ENCODE data around the gene GNAT1. TPM values are rescaled to one million over a fixed set of nuclear protein-coding genes. Genes with fewer than 3 reads are reported as not detected.

GNAT1 gene
- total RNA-seq, 1 experiment from 2014 or later, result 0.22 TPM

DNA sequence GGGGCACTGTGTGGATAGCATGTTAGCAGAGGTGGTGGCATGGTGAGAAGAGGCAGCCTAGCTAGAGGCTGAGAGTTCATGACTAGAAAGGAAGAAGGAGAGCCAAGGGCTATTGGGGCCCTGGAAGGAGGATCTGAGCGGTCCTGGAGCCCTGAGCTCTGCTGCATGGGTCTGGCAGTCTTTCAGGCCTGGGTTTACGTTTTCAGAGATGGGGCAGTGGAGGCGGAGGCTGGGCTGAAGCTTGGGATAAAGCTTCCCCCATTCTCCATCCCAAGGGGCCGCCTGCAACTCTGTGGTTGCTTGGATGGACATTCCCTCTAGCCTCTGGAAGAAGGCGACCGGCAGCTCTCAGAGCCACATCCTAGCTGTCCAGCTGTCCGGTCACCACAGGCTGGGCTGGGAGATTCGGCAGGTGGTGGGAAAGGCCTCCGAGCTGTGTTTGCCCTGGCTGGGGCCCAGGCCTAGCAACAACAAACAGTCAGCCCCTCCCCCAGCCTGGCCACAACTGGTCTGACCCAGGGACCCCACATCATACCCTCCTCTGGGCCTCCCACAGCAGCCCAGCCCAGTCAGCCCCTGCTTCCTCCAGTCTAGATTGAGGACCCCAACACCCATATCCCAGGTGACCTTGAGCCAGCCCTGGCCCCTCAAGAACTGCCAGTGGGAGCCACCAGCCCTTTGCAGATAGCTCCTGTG is 11.9 kb downstream of the GNAT1 start:
- ATAC-seq (no peak), DNase-seq (no peak)
- Histone ChIP-seq H3K79me2 (ENCODE audit: low read length) (no peaks in the 10 kb centered on the region), H3K4me3 (ENCODE audit: low read length) (no peak overlapping the region), H3K4me1 (ENCODE audit: insufficient read depth, low read length) (no peaks in the 10 kb centered on the region), H3K27ac (ENCODE audit: low read length) (no peak overlapping the region), H3F3A (ENCODE audit: low read length, unreplicated experiment) (no peaks in the 10 kb centered on the region), H2AFZ (ENCODE audit: low read length) (no peak overlapping the region), H3K9me3 (ENCODE audit: low read length) (no peaks in the 10 kb centered on the region), H3K9ac (ENCODE audit: low read length) (no peak overlapping the region), H3K27me3 (ENCODE audit: low read length) (0 out of 2 replicates have a peak, but pooled peaks cover 10% of the 10 kb centered on the region), H3K9me2 (replicated peaks; ENCODE audit: low read length) (no peaks in the 10 kb centered on the region), H4K20me1 (ENCODE audit: low read length) (no peaks in the 10 kb centered on the region), H3K36me3 (ENCODE audit: low read depth, low read length) (no peaks in the 10 kb centered on the region), H3K4me2 (ENCODE audit: low read length) (no peak overlapping the region)
- ChIA-PET CTCF (no interaction called here), POLR2A (ENCODE audit: unreplicated experiment) (no interaction called here)
- no TSS peak for BruUV-seq (replicated peaks)
- TF ChIP-seq EZH2 (IDR thresholded peaks at IDR 0.05; ENCODE audit: low read length, unreplicated experiment), result no peak
- no peak for TF ChIP-seq EZH2phosphoT487 (IDR thresholded peaks at IDR 0.05; ENCODE audit: borderline replicate concordance, low read length)
- TF ChIP-seq, protein P1, sequence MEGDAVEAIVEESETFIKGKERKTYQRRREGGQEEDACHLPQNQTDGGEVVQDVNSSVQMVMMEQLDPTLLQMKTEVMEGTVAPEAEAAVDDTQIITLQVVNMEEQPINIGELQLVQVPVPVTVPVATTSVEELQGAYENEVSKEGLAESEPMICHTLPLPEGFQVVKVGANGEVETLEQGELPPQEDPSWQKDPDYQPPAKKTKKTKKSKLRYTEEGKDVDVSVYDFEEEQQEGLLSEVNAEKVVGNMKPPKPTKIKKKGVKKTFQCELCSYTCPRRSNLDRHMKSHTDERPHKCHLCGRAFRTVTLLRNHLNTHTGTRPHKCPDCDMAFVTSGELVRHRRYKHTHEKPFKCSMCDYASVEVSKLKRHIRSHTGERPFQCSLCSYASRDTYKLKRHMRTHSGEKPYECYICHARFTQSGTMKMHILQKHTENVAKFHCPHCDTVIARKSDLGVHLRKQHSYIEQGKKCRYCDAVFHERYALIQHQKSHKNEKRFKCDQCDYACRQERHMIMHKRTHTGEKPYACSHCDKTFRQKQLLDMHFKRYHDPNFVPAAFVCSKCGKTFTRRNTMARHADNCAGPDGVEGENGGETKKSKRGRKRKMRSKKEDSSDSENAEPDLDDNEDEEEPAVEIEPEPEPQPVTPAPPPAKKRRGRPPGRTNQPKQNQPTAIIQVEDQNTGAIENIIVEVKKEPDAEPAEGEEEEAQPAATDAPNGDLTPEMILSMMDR (conservative IDR thresholded peaks at IDR 0.05; ENCODE audit: low read depth, low read length), result no peak
- intact Hi-C loops (cut with micrococcal nuclease), result no loop called here

DNA sequence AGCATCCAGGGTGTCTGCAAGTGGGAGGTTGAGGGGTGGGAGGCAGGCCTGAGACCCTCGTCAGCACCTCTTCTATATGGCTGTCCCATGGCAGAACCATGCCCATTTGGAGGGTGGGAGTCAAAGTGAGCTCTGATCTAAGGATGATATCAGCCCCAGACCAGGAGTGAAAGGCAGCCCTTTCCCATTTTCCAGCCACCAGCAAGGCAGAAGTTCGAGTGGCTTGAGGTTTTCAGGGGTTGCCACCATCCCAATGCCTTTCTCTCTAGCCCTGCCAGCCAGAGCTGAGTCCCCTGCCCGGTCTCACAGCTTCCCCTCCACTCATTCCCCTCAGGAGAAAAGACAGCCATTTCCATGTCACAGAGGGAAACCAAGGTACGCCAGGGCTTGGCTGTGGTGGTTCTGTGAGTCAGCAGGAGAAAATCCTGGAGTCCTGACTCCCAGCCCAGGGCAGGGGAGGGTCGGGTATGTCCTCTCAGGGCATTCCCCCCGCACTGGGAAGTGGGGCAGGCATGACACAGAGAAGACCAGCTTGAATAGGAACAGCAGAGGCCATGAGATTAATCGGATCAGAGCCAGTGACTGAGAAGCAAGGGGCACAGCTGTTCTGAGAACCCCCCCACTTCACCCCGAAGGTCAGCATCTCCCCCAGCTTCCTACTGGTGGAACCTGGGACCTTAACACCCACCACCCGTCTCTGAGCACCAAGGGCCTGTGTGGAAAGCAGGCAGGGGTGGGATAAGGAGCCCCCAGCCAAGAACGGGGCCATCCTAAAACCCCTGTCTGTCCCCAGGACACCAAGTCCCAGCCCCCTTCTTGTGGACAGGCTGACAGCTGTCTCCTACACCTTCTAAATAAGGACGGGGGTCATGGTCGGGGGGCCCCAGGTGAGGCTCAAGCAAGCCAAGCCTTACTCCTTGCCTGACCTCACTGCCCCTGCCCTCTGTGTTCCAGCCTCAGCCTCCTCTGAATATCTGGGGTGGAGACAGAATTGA is 12.7 kb downstream of the GNAT1 start:
- Histone ChIP-seq H3K4me3 (ENCODE audit: low read length) (no peak overlapping the region), H2AFZ (ENCODE audit: low read length) (no peak overlapping the region), H3K9me2 (replicated peaks; ENCODE audit: low read length) (no peaks in the 10 kb centered on the region), H3K4me2 (ENCODE audit: low read length) (no peak overlapping the region), H3K27ac (ENCODE audit: low read length) (no peak overlapping the region), H3K4me1 (ENCODE audit: insufficient read depth, low read length) (no peaks in the 10 kb centered on the region), H3K9ac (ENCODE audit: low read length) (no peak overlapping the region), H3K36me3 (ENCODE audit: low read depth, low read length) (no peaks in the 10 kb centered on the region), H3F3A (ENCODE audit: low read length, unreplicated experiment) (no peaks in the 10 kb centered on the region), H3K79me2 (ENCODE audit: low read length) (no peaks in the 10 kb centered on the region), H4K20me1 (ENCODE audit: low read length) (no peaks in the 10 kb centered on the region), H3K9me3 (ENCODE audit: low read length) (no peaks in the 10 kb centered on the region), H3K27me3 (ENCODE audit: low read length) (0 out of 2 replicates have a peak, but pooled peaks cover 10% of the 10 kb centered on the region)
- intact Hi-C loops (cut with micrococcal nuclease), result no loop called here
- CTCF ChIA-PET, result no interaction called here
- DNase-seq, result no peak
- ATAC-seq, result no peak
- POLR2A ChIA-PET (ENCODE audit: unreplicated experiment), result no interaction called here
- TF ChIP-seq EZH2phosphoT487 (IDR thresholded peaks at IDR 0.05; ENCODE audit: borderline replicate concordance, low read length) (no peak), EZH2 (IDR thresholded peaks at IDR 0.05; ENCODE audit: low read length, unreplicated experiment) (no peak)
- TF ChIP-seq, protein P1 (conservative IDR thresholded peaks at IDR 0.05; ENCODE audit: low read depth, low read length), result no peak
- no TSS peak for BruUV-seq (replicated peaks)
